ENCODE measurements around the gene RGSL1. TPM values are rescaled to one million over a fixed set of nuclear protein-coding genes. Genes with fewer than 3 reads are reported as not detected.

The RGSL1 gene
- total RNA-seq, 1 donor from 2014 or later = not detected

GRCh38 chr1:182453631-182454030 lies 3.7 kb downstream of the RGSL1 start:
- H3K9me3 Mint-ChIP-seq (ENCODE audit: unreplicated experiment) = no peaks in the 10 kb centered on the region
- H3K4me3 Mint-ChIP-seq (ENCODE audit: unreplicated experiment) = no peak overlapping the region

GRCh38 chr1:182457844-182458243 lies 7.9 kb downstream of the RGSL1 start:
- peaks cover 2% of the 10 kb centered on the region for H3K4me1 Mint-ChIP-seq (ENCODE audit: unreplicated experiment)
- no peaks in the 10 kb centered on the region for H3K27me3 Mint-ChIP-seq (ENCODE audit: unreplicated experiment)
- H3K27ac Mint-ChIP-seq (ENCODE audit: unreplicated experiment) = no peak overlapping the region
- no peak overlapping the region for H3K4me3 Mint-ChIP-seq (ENCODE audit: unreplicated experiment)
- TF ChIP-seq CTCF (IDR thresholded peaks at IDR 0.05; ENCODE audit: unreplicated experiment) = no peak
- H3K36me3 Mint-ChIP-seq (ENCODE audit: low read depth, unreplicated experiment) = no peaks in the 10 kb centered on the region
- no peaks in the 10 kb centered on the region for H3K9me3 Mint-ChIP-seq (ENCODE audit: unreplicated experiment)
- DNase-seq (ENCODE audit: low spot score) = no peak

More at GRCh38 chr1:182453631-182454030, 3.7 kb downstream of the RGSL1 start:
- H3K27ac Mint-ChIP-seq (ENCODE audit: unreplicated experiment) = no peak overlapping the region
- peaks cover 16% of the 10 kb centered on the region for H3K4me1 Mint-ChIP-seq (ENCODE audit: unreplicated experiment)
- no peak for DNase-seq (ENCODE audit: low spot score)
- no peak for TF ChIP-seq CTCF (IDR thresholded peaks at IDR 0.05; ENCODE audit: unreplicated experiment)
- H3K36me3 Mint-ChIP-seq (ENCODE audit: low read depth, unreplicated experiment) = no peaks in the 10 kb centered on the region
- H3K27me3 Mint-ChIP-seq (ENCODE audit: unreplicated experiment) = peaks cover 2% of the 10 kb centered on the region

- H3K27ac Mint-ChIP-seq (ENCODE audit: unreplicated experiment) = no peak overlapping the region
- no peak for TF ChIP-seq CTCF (IDR thresholded peaks at IDR 0.05; ENCODE audit: unreplicated experiment)
- H3K4me3 Mint-ChIP-seq (ENCODE audit: unreplicated experiment) = no peak overlapping the region
- no peaks in the 10 kb centered on the region for H3K36me3 Mint-ChIP-seq (ENCODE audit: low read depth, unreplicated experiment)
- H3K4me1 Mint-ChIP-seq (ENCODE audit: unreplicated experiment) = peaks cover 2% of the 10 kb centered on the region
- H3K27me3 Mint-ChIP-seq (ENCODE audit: unreplicated experiment) = no peaks in the 10 kb centered on the region
- H3K9me3 Mint-ChIP-seq (ENCODE audit: unreplicated experiment) = no peaks in the 10 kb centered on the region
- no peak for DNase-seq (ENCODE audit: low spot score)
These were observed 10.0 kb downstream of the RGSL1 start for GRCh38 chr1:182459949-182460348.

GRCh38 chr1:182460550-182460951 lies 10.6 kb downstream of the RGSL1 start:
- Mint-ChIP-seq H3K4me1 (ENCODE audit: unreplicated experiment) (peaks cover 2% of the 10 kb centered on the region), H3K36me3 (ENCODE audit: low read depth, unreplicated experiment) (no peaks in the 10 kb centered on the region), H3K27ac (ENCODE audit: unreplicated experiment) (no peak overlapping the region)

GRCh38 chr1:182473556-182473955 lies 23.6 kb downstream of the RGSL1 start:
- no peak overlapping the region for H3K4me3 Mint-ChIP-seq (ENCODE audit: unreplicated experiment)
- TF ChIP-seq CTCF (IDR thresholded peaks at IDR 0.05; ENCODE audit: unreplicated experiment) = no peak
- H3K4me1 Mint-ChIP-seq (ENCODE audit: unreplicated experiment) = no peaks in the 10 kb centered on the region
- DNase-seq (ENCODE audit: low spot score) = no peak
- no peak overlapping the region for H3K27ac Mint-ChIP-seq (ENCODE audit: unreplicated experiment)
- no peaks in the 10 kb centered on the region for H3K36me3 Mint-ChIP-seq (ENCODE audit: low read depth, unreplicated experiment)
- peaks cover 4% of the 10 kb centered on the region for H3K9me3 Mint-ChIP-seq (ENCODE audit: unreplicated experiment)
- no peaks in the 10 kb centered on the region for H3K27me3 Mint-ChIP-seq (ENCODE audit: unreplicated experiment)

More at GRCh38 chr1:182460550-182460951, 10.6 kb downstream of the RGSL1 start:
- Mint-ChIP-seq H3K27me3 (ENCODE audit: unreplicated experiment) (no peaks in the 10 kb centered on the region), H3K9me3 (ENCODE audit: unreplicated experiment) (no peaks in the 10 kb centered on the region), H3K4me3 (ENCODE audit: unreplicated experiment) (no peak overlapping the region)
- no peak for TF ChIP-seq CTCF (IDR thresholded peaks at IDR 0.05; ENCODE audit: unreplicated experiment)
- DNase-seq (ENCODE audit: low spot score) = no peak

Data from endothelial cell (in vitro differentiated cells).